ENCODE measurements around the gene ATP8B1.
"Not testable (repeated sequence)": the region's sequence is repeated elsewhere in the genome, so short reads cannot be mapped to it uniquely, and the experiment has no call there.

Gene ATP8B1

DNA sequence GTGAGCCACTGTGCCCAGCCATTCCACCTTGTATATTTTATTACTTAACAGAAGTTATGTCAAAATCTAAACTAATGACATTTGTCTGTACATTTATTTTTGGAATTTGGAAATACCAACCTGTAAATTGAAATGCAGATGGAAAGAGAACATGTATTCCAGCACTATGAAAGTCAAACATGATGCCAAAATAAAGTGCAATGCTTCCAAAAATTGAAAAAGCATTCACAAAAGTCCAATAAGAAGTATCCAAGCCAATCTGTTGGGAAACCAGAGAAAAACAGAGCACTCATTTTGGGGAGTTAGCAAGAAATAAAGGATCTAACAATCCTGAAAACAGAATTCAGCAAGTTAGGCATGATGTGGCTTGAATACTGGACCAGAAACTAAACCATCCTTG is 151.2 kb downstream of the ATP8B1 start:
- in situ Hi-C loops (cut with MboI; ENCODE audit: low pct_unique_long_range_greater_than_20kb, low sequenced_read_pairs, unreplicated experiment), result no loop called here

DNA sequence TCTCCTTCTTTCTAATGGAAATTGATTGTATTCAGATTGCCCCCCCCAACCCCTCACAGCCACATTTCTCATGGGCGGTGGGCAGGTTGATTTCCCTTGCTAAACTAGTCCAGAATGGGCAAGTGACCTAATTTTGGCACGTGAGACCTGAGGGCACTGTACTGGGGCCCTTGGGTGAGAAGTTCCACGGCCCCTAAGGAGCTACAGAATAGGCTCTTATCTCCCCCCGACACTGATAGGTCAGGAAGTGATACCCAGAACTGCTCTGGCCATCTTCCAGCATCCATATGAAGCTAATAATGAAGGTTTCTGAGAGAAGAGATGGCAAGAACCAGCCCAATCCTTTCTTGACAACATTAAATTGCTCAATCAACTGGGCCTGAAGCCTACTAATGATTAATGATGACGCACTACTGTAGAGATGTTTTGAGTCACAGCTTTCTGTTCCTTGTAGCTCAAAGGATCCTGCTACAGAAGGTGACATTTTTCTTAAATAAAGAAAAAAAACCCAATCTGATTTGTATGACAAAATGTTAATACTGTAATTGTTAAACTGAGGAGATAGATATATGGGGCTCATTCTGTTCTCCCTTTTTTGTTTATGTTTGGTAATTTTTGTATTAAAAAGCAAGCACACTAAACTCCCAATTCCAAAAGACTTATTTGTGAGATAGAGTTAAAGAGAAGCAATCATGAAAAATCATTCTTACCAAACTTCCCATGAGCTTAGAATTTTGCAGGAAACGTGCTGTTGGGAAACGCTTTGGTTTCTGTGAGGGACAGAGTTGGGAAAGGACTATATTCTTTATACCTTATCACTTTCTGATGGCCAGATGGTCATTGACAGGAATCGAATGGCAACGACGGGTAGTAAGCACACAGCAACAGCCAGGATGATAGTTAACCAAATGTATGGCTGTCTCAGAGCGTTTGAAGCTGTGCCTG is 153.3 kb downstream of the ATP8B1 start:
- in situ Hi-C loops (cut with MboI; ENCODE audit: low pct_unique_long_range_greater_than_20kb, low sequenced_read_pairs, unreplicated experiment), result loop anchor here (25.0 kb wide), 1 partner anchor 187 kb away; no protein-coding TSS in a partner anchor
- peak; percentile 65 for DNase-seq (ENCODE audit: low spot score)
- TF ChIP-seq, protein P1, sequence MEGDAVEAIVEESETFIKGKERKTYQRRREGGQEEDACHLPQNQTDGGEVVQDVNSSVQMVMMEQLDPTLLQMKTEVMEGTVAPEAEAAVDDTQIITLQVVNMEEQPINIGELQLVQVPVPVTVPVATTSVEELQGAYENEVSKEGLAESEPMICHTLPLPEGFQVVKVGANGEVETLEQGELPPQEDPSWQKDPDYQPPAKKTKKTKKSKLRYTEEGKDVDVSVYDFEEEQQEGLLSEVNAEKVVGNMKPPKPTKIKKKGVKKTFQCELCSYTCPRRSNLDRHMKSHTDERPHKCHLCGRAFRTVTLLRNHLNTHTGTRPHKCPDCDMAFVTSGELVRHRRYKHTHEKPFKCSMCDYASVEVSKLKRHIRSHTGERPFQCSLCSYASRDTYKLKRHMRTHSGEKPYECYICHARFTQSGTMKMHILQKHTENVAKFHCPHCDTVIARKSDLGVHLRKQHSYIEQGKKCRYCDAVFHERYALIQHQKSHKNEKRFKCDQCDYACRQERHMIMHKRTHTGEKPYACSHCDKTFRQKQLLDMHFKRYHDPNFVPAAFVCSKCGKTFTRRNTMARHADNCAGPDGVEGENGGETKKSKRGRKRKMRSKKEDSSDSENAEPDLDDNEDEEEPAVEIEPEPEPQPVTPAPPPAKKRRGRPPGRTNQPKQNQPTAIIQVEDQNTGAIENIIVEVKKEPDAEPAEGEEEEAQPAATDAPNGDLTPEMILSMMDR (IDR thresholded peaks at IDR 0.05; ENCODE audit: extremely low read depth, insufficient read depth, missing control alignments), result no peak

More for the DNA sequence above, 151.2 kb downstream of the ATP8B1 start:
- TF ChIP-seq, protein P1 (IDR thresholded peaks at IDR 0.05; ENCODE audit: extremely low read depth, insufficient read depth, missing control alignments), result no peak
- DNase-seq (ENCODE audit: low spot score), result no peak

DNA sequence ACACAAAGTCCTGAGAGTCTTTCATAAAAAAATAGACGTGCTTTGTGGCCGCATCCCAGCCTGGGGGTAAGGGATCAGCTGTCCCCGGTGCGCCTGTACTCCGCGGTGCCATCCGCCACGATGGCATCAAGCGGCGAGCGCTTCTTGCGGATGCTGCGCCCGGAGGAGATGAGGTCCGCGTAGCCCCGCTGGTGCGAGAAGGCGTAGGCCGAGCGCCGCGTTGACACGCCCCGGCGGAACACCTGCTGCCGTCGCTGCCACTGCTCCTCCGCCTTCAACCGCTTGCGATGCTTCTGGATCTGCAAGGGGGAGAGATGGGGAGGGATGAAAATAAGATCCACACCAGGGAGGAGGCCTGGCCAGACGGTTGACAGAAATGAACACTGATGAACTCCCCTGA is 154.7 kb downstream of the ATP8B1 start:
- TF ChIP-seq, protein P1 (IDR thresholded peaks at IDR 0.05; ENCODE audit: extremely low read depth, insufficient read depth, missing control alignments), result no peak
- DNase-seq (ENCODE audit: low spot score), result no peak
- in situ Hi-C loops (cut with MboI; ENCODE audit: low pct_unique_long_range_greater_than_20kb, low sequenced_read_pairs, unreplicated experiment), result loop anchor here (25.0 kb wide), 1 partner anchor 189 kb away; no protein-coding TSS in a partner anchor

DNA sequence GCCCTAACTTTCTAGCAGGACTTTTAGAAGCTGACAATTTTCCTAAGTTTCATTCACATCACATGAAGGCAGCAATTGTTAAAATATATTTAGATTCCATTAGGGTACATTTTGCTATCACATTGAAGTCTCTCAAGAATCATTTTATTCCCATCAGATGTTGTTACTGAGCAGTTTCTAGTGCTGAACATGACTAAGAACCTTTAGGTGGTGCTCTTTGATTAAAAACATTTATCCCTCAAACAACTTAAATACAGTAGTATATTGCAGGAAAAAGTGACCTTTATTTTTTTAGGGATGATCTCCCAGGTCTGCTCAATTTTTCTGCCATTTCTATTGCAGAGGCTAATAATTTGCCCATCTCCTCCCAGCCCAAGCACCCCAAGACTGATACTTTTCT is 158.6 kb downstream of the ATP8B1 start:
- DNase-seq (ENCODE audit: low spot score), result no peak
- in situ Hi-C loops (cut with MboI; ENCODE audit: low pct_unique_long_range_greater_than_20kb, low sequenced_read_pairs, unreplicated experiment), result loop anchor here (25.0 kb wide), 1 partner anchor 193 kb away; no protein-coding TSS in a partner anchor
- TF ChIP-seq, protein P1 (IDR thresholded peaks at IDR 0.05; ENCODE audit: extremely low read depth, insufficient read depth, missing control alignments), result peak; percentile 11

DNA sequence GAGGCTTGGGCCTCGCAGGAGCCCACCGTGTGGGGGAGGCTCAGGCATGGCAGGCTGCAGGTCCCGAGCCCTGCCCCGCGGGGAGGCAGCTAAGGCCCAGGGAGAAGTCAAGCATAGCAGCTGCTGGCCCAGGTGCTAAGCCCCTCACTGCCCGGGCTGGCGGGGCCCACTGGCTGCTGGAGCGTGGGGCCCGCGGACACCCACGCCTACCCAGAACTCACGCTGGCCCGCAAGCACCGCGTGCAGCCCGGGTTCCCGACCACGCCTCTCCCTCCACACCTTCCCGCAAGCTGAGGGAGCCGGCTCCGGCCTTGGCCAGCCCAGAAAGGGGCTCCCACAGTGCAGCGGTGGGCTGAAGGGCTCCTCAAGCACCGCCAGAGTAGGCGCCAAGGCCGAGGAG is 159.4 kb downstream of the ATP8B1 start:
- in situ Hi-C loops (cut with MboI; ENCODE audit: low pct_unique_long_range_greater_than_20kb, low sequenced_read_pairs, unreplicated experiment), result loop anchor here (25.0 kb wide), 1 partner anchor 194 kb away; no protein-coding TSS in a partner anchor
- DNase-seq (ENCODE audit: low spot score), result not testable (repeated sequence)

DNA sequence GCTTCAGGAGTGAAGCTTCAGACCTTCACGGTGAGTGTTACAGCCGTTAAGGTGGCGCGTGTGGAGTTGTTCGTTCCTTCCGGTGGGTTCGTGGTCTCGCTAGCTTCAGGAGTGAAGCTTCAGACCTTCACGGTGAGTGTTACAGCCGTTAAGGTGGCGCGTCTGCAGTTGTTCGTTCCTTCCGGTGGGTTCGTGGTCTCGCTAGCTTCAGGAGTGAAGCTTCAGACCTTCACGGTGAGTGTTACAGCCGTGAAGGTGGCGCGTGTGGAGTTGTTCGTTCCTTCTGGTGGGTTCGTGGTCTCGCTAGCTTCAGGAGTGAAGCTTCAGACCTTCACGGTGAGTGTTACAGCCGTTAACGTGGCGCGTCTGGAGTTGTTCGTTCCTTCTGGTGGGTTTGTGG is 160.7 kb downstream of the ATP8B1 start:
- DNase-seq (ENCODE audit: low spot score), result not testable (repeated sequence)
- in situ Hi-C loops (cut with MboI; ENCODE audit: low pct_unique_long_range_greater_than_20kb, low sequenced_read_pairs, unreplicated experiment), result loop anchor here (25.0 kb wide), 1 partner anchor 195 kb away; no protein-coding TSS in a partner anchor

DNA sequence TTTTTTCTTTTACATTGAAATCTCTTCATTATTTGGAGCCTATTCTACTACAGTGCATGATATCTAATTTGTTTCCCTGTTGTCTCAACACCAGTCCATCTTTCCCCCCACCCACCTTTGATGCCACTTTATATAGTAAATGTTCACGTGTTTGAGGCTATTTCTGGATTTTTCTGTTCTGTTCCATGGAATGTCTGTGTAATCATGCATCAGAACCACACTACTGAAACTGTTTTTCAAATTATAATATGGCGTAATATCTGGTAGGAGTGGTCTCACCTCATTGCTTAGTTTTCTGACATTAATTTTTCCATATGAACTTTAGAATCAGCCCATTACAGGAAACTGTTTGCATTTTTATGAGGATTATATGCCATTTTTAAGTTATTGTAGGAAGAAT is 162.4 kb downstream of the ATP8B1 start:
- TF ChIP-seq, protein P1 (IDR thresholded peaks at IDR 0.05; ENCODE audit: extremely low read depth, insufficient read depth, missing control alignments), result no peak
- in situ Hi-C loops (cut with MboI; ENCODE audit: low pct_unique_long_range_greater_than_20kb, low sequenced_read_pairs, unreplicated experiment), result loop anchor here (25.0 kb wide), 1 partner anchor 197 kb away; no protein-coding TSS in a partner anchor
- no peak for DNase-seq (ENCODE audit: low spot score)

All from GM13977 (cell line).